Activated naive CD8-positive, alpha-beta T cell treated with anti-CD3 and anti-CD28 coated beads, Interleukin-2, amount 10 ng/mL, durations not matched to agents 7 days and 5 days (primary cell): Measurements from ENCODE around the gene TOMM5. TPM values are rescaled to one million over a fixed set of nuclear protein-coding genes. Genes with fewer than 3 reads are reported as not detected.

Experiments
- ATAC-seq: fragments of 150-1000 bp; cut with Tn5 transposase; one replicate; pipeline ENCODE4 v1.10.0; 2021; ENCODE audit warnings: low read depth, moderate library complexity
- POLR2A ChIA-PET: fragments of 350-600 bp; sonication (Branson Sonifier 250); formaldehyde crosslinking; loops from one replicate; lab custom pipeline; 2021; ENCODE audit warnings: antibody characterized with exemption; lab: Charles Lee
- DNase-seq: peaks from one replicate; pipeline ENCODE4 v3.0.0; 2021
- H3K27ac Mint-ChIP-seq: one replicate; pipeline ENCODE4 v1.8.0; 2022; ENCODE audit warnings: mild to moderate bottlenecking, mixed read lengths
- H3K27me3 Mint-ChIP-seq: one replicate; pipeline ENCODE4 v1.8.0; 2022; ENCODE audit warnings: mild to moderate bottlenecking, moderate library complexity, mixed read lengths
- H3K36me3 Mint-ChIP-seq: one replicate; pipeline ENCODE4 v1.8.0; 2021; ENCODE audit warnings: mild to moderate bottlenecking, mixed read lengths
- H3K4me1 Mint-ChIP-seq: one replicate; pipeline ENCODE4 v1.8.0; 2021; ENCODE audit warnings: mixed read lengths
- H3K4me3 Mint-ChIP-seq: one replicate; pipeline ENCODE4 v1.8.0; 2022; ENCODE audit warnings: mild to moderate bottlenecking, moderate library complexity, mixed read lengths
- H3K9me3 Mint-ChIP-seq: one replicate; pipeline ENCODE4 v1.8.0; 2021; ENCODE audit warnings: mixed read lengths
- total RNA-seq, 2 experiments: library from RNA; stranded (reverse); gene quantifications; one replicate each; pipeline ENCODE4 v1.2.3, GENCODE V29; 2021

The TOMM5 gene
- total RNA-seq, 2 experiments from 2014 or later: 68.2 to 74.1 TPM

GRCh38 chr9:37547328-37547878 lies 45.0 kb downstream of the TOMM5 start:
- no peaks in the 10 kb centered on the region for H3K4me1 Mint-ChIP-seq
- H3K36me3 Mint-ChIP-seq: no peaks in the 10 kb centered on the region
- POLR2A ChIA-PET: no interaction called here
- no peak overlapping the region for H3K27ac Mint-ChIP-seq
- no peaks in the 10 kb centered on the region for H3K9me3 Mint-ChIP-seq
- H3K4me3 Mint-ChIP-seq: no peak overlapping the region
- DNase-seq (no peak), ATAC-seq (no peak)
- no peaks in the 10 kb centered on the region for H3K27me3 Mint-ChIP-seq

DNA sequence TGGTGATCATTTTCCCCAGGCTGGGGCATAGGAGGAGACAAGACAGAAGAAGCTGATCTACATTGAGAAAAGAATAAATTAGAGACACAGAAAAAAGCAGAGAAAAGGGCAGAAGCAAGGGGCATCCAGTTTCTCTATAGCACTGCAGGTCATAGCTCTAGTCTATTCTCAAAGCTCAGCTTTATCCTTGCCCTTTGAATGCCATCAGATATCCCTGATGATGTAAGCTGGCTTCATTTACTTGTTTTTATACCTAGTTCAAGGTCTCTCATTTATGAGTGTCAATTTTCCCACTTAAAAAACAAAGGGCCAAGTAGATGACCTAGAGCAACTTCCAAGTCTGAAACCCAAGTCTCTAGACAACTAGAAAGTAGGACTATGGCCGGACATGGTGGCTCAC lies 48.9 kb downstream of the TOMM5 start:
- Mint-ChIP-seq H3K4me1 (no peaks in the 10 kb centered on the region), H3K27ac (no peak overlapping the region), H3K4me3 (no peak overlapping the region), H3K36me3 (no peaks in the 10 kb centered on the region), H3K9me3 (no peaks in the 10 kb centered on the region), H3K27me3 (no peaks in the 10 kb centered on the region)
- POLR2A ChIA-PET: no interaction called here
- ATAC-seq (no peak), DNase-seq (no peak)

GRCh38 chr9:37542895-37543294 lies 49.5 kb downstream of the TOMM5 start:
- DNase-seq (no peak), ATAC-seq (no peak)
- Mint-ChIP-seq H3K36me3 (no peaks in the 10 kb centered on the region), H3K4me3 (no peak overlapping the region), H3K27me3 (no peaks in the 10 kb centered on the region), H3K4me1 (no peaks in the 10 kb centered on the region), H3K9me3 (no peaks in the 10 kb centered on the region), H3K27ac (no peak overlapping the region)
- POLR2A ChIA-PET: no interaction called here

- Mint-ChIP-seq H3K36me3 (no peaks in the 10 kb centered on the region), H3K4me1 (no peaks in the 10 kb centered on the region), H3K9me3 (no peaks in the 10 kb centered on the region), H3K27me3 (no peaks in the 10 kb centered on the region), H3K4me3 (no peak overlapping the region), H3K27ac (no peak overlapping the region)
- DNase-seq (no peak), ATAC-seq (no peak)
- POLR2A ChIA-PET: no interaction called here
Measured at GRCh38 chr9:37542488-37542887, 49.9 kb downstream of the TOMM5 start.

GRCh38 chr9:37541465-37541864 lies 50.9 kb downstream of the TOMM5 start:
- Mint-ChIP-seq H3K4me1 (no peaks in the 10 kb centered on the region), H3K9me3 (no peaks in the 10 kb centered on the region), H3K4me3 (no peak overlapping the region), H3K36me3 (no peaks in the 10 kb centered on the region), H3K27ac (no peak overlapping the region), H3K27me3 (no peaks in the 10 kb centered on the region)
- POLR2A ChIA-PET: no interaction called here
- DNase-seq (no peak), ATAC-seq (no peak)

GRCh38 chr9:37540634-37541033 lies 51.8 kb downstream of the TOMM5 start:
- Mint-ChIP-seq H3K27ac (no peak overlapping the region), H3K27me3 (no peaks in the 10 kb centered on the region), H3K9me3 (no peaks in the 10 kb centered on the region), H3K4me1 (no peaks in the 10 kb centered on the region), H3K36me3 (no peaks in the 10 kb centered on the region), H3K4me3 (no peak overlapping the region)
- POLR2A ChIA-PET: no interaction called here
- DNase-seq (no peak), ATAC-seq (no peak)

GRCh38 chr9:37539634-37540033 lies 52.8 kb downstream of the TOMM5 start:
- no peaks in the 10 kb centered on the region for H3K4me1 Mint-ChIP-seq
- no peak for ATAC-seq
- no peaks in the 10 kb centered on the region for H3K9me3 Mint-ChIP-seq
- no peak overlapping the region for H3K4me3 Mint-ChIP-seq
- H3K27ac Mint-ChIP-seq: no peak overlapping the region
- no peaks in the 10 kb centered on the region for H3K27me3 Mint-ChIP-seq
- DNase-seq: no peak
- no peaks in the 10 kb centered on the region for H3K36me3 Mint-ChIP-seq
- POLR2A ChIA-PET: no interaction called here

Other genes with a start within 250 kb of the TOMM5 start
- gene GRHPR, start 169.9 kb downstream of the TOMM5 start, total RNA-seq: 10 to 100 TPM; 63.1 to 67.9 TPM
- gene ZBTB5, start 127.1 kb downstream of the TOMM5 start, total RNA-seq: 10 to 100 TPM; 12.5 to 13.3 TPM
- 10 to 100 TPM; 33.0 to 36.5 TPM for gene POLR1E, start 106.6 kb downstream of the TOMM5 start, total RNA-seq
- 1 to 10 TPM; 1.5 to 1.6 TPM for gene FBXO10, start 16.2 kb downstream of the TOMM5 start, total RNA-seq
- not detected for gene FRMPD1, start 58.4 kb upstream of the TOMM5 start, total RNA-seq
- 10 to 100 TPM; 17.4 to 21.4 TPM for gene TRMT10B, start 161.2 kb upstream of the TOMM5 start, total RNA-seq
- 10 to 100 TPM; 67.8 to 72.1 TPM for gene EXOSC3, start 192.5 kb upstream of the TOMM5 start, total RNA-seq
- 10 to 100 TPM; 19.5 to 19.8 TPM for gene DCAF10, start 208.2 kb upstream of the TOMM5 start, total RNA-seq